HuH-7.5 (cell line): Measurements from ENCODE around the gene KCNIP3.
"Not testable (repeated sequence)": the region's sequence is repeated elsewhere in the genome, so short reads cannot be mapped to it uniquely, and the experiment has no call there.

Experiments used
- DNase-seq: peaks from one replicate; pipeline ENCODE4 v3.0.0; 2011; ENCODE audit warnings: low spot score

Gene KCNIP3

GRCh38 chr2:95372216-95372829 lies 75.2 kb downstream of the KCNIP3 start:
- DNase-seq = no peak

- DNase-seq = no peak
These were observed 75.7 kb downstream of the KCNIP3 start for GRCh38 chr2:95372845-95373244.

DNA sequence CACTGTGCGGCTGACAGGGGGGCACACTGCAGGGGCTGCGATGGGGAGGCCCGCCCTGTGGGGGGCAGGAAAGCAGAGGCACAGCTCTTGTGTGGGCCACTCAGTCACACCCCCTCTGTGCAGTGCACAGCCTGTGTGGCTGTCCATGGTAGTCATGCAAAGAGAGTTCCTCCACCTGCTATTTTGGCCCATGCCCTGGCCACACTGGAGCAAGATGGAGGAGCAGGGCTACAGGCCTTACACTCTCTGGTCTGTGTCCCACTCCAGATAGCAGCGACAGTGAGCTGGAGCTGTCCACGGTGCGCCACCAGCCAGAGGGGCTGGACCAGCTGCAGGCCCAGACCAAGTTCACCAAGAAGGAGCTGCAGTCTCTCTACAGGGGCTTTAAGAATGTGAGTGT lies 76.9 kb downstream of the KCNIP3 start:
- DNase-seq = no peak

DNA sequence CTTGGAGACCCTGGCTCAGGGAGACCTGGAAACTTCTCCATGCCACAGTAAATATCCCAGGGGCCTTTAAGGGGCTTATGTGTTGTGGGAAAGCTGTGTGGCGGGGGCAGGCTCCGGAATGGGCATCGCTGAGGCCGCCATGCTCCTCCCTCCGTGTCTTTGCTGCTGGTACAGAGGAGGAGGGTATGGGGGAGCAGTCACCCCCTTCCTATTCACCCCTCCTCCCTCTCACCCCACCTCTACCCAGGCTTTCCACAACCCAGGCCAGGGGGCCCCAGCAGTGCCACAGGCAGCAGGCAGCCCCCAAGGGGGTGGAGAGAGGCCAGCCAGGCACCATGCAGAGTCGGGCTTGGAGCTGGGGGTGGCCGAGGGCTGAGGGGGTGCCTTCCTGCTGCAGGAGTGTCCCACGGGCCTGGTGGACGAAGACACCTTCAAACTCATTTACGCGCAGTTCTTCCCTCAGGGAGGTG lies 77.3 kb downstream of the KCNIP3 start:
- DNase-seq = no peak

- DNase-seq = no peak
These were observed 77.8 kb downstream of the KCNIP3 start for GRCh38 chr2:95374921-95375471.

- no peak for DNase-seq
These were observed 78.5 kb downstream of the KCNIP3 start for GRCh38 chr2:95375532-95376150.

DNA sequence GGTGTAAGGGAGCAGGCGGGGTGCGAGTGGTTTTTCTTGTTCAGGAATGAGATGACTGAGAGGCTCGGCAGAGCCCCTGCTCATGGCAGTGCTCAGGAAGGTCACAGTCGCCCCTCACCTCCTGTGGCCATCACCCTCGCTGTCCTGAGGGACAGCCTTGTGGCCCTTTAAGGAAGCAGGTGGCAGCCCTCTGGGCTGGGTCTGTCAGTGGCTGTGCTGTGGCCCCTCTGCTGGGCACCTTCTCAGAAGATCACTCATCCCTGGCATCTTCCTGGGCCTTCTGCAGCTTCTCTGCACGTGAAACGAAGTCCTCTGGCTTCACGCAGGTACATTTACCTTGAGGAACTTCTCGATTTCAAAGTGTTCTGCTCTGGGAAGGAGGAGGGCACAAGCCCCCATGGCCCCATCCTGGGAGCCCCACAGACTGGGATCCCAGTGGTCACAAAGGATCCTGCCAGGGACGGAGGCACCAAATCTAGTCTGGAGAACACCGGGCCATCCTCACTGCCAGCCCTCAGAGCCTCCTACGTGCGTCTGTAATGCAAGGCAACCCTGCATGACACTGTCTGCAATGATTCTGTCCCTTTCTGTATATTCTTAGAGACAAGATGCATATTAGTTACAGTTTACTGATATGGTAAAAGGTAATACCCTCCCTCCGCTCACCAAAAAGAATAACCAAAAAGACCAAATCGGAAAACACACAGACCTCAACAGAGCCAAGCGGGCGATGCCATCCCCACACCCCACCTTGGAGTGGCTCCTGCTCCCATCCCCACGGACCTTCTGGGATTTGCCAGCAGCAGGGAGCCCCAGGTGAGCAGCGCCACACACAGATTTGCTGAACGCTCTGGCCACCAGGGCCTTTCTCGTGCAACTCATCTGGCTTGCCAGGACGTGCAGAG lies 79.4 kb downstream of the KCNIP3 start:
- no peak for DNase-seq

GRCh38 chr2:95377216-95378123 lies 80.3 kb downstream of the KCNIP3 start:
- no peak for DNase-seq

DNA sequence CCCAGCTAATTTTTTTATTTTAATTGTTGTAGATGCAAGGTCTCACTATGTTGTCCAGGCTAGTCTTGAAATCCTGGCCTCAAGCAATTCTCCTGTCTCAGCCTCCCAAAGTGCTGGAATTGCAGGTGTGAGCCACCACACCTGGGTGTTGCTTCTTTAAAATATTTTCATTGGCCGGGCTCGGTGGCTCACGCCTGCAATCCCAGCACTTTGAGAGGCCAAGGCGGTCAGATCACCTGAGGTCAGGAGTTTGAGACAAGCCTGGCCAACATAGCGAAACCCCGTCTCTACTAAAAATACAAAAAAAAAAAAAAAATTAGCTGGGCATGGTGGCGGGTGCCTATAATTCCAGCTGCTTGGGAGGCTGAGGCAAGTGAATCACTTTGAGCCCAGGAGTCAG lies 81.1 kb downstream of the KCNIP3 start:
- DNase-seq = not testable (repeated sequence)

DNA sequence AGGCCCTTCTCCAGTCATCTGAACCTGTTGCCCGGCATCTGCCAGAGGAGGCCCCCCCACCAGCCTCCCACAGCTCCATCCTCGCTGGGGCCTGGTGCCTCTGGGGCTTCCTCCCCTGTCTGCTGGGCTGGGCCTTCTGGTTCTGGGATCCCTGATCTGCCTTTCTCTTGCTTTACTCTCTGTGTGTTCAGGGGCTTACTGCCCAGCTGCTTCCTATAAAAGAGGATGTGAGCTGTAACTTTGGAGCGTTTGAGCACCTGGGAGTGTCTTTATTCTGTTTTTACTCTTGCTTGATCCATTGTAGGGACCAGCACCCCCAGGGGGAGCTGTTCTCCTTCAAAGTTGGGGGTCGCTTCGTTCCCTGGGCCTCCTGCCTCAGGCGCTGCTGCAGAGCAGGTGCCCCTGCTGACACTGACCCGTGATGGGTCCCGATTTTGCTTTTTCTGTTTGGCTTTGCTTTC lies 82.3 kb downstream of the KCNIP3 start:
- no peak for DNase-seq

GRCh38 chr2:95380280-95380679 lies 83.1 kb downstream of the KCNIP3 start:
- no peak for DNase-seq

DNA sequence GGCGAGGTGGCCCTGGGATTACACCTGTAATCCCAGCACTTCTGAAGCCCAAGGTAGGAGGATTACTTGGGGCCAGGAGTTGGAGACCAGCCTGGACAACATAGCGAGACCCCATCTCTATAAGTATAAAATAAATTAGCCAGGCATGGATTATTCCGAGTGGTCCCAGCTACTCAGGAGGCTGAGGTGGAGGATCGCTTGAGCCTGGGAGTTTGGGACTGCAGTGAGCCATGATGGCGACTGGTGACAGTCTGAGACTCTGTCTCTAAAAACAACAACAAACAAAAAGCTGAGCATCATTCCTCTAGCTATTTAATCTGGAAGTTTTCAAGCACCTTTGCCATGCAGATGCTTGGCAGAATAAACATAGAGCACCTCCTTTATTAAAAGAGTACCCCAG lies 83.6 kb downstream of the KCNIP3 start:
- no peak for DNase-seq

DNA sequence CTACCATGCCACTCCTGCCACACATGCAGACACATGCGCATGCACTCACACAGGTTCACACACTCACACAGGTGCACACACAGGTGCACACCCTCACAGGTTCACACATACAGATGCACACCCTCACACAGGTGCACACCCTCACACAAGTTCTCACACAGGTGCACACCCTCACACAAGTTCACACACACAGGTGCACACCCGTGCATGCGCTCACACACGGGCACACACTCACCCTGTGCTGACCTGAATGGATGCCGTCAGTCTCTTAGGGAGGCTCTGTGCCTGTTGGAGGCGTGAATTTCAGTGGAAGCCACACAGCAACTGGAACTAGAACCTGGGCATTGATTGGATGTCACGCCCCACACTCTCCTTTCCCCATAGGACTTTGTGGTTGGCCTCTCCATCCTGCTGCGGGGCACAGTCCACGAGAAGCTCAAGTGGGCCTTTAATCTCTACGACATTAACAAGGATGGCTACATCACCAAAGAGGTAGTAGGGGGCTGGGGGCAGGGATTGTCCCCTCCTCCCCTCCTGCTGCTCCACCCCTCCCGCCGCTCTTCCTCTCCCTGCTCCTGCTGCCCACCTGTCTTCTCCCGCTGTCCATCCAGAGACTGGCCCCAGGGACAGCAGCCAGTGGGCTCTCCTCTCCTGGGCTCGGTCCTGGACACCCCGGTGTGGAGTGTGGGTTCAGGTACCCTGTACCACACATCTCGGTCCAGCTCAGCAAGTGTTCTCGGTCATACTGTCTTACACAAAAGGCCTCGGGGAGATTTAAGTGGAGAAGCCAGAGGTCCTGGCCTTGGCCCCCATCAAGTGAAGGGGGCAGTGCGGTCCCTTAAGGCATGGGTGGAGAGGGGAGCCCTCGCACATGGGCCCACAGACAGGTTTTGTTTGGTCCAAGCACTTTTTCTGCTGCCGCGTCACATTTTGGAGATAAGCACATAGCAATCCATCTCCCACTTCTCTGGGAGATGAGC lies 84.4 kb downstream of the KCNIP3 start:
- DNase-seq = no peak

DNA sequence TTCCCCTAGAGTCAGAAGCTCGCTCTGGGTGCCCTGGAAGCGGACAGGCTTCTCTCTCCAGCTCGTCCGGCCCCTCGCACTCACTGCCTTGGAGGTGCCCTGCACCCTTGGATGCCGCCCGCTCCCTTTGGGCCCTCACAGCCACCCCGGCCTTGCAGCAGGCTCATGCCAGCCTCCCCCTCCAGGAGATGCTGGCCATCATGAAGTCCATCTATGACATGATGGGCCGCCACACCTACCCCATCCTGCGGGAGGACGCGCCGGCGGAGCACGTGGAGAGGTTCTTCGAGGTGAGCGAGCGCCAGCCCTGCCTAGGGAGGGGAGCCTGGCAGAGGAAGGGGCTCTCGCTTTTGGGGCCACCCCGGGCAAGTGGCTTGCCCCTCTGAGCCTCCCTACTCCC lies 85.0 kb downstream of the KCNIP3 start:
- no peak for DNase-seq

DNA sequence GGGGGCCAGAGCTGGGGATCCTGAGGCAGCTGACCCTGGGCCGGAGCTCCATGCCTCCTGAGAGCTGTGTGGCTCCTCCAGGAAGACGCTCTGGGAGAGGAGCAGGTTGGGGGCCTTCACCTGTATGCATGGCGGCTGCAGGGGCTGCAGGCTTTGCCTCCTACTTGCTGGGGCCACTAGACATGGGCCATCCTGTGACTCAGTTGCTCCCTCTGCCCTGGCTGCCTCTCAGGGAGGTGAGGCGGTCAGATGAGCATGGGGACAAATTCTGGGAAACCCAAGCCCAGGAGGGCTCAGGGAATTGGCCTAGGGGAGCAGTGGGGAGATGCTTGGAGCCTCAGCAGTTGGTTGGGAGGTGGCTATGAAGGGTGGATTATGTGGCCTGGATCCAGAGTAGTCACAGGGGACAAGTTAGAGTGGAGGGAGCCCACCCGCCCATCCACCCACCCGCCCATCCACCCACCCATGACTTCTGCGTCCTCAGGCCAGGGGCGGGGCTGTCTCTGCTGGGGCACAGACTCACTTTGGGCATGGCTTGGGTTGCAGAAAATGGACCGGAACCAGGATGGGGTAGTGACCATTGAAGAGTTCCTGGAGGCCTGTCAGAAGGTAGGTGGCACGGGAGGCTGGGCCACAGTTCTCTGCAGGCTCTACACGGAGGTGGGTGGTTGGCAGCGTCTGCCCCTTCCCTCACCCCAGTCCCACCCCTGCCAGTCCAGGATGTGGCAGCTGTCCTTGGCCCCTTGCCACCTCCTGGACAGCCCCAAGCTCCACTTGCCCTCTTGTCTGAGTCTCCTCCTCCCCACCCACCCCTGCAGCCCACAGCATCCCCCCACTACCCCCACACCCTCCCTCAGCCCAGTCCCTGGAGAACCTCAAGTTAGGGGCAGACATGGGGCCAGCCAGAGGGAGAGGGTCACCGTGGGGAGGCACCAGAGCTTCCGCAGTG lies 85.8 kb downstream of the KCNIP3 start:
- DNase-seq = no peak

GRCh38 chr2:95383635-95384027 lies 86.5 kb downstream of the KCNIP3 start:
- no peak for DNase-seq

DNA sequence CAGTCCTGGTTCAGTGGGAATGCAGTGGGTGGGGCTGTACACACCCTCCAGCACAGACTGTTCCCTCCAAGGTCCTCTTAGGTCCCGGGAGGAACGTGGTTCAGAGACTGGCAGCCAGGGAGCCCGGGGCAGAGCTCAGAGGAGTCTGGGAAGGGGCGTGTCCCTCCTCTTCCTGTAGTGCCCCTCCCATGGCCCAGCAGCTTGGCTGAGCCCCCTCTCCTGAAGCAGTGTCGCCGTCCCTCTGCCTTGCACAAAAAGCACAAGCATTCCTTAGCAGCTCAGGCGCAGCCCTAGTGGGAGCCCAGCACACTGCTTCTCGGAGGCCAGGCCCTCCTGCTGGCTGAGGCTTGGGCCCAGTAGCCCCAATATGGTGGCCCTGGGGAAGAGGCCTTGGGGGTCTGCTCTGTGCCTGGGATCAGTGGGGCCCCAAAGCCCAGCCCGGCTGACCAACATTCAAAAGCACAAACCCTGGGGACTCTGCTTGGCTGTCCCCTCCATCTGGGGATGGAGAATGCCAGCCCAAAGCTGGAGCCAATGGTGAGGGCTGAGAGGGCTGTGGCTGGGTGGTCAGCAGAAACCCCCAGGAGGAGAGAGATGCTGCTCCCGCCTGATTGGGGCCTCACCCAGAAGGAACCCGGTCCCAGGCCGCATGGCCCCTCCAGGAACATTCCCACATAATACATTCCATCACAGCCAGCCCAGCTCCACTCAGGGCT lies 87.9 kb downstream of the KCNIP3 start:
- DNase-seq = no peak

GRCh38 chr2:95385570-95385984 lies 88.4 kb downstream of the KCNIP3 start:
- no peak for DNase-seq
